Peyer's patch (tissue), 4 donors: Measurements from ENCODE around the gene ABCB8. TPM values are rescaled to one million over a fixed set of nuclear protein-coding genes. Genes with fewer than 3 reads are reported as not detected.

ENCODE experiments used
- DNase-seq, 3 donors: peaks; one replicate each; pipeline ENCODE4 v3.0.0-alpha.2; 2017 to 2019
- H3K27ac ChIP-seq, 4 donors: fragments of 200-600 bp; sonication (generic); one replicate each; pipeline ENCODE4 v1.5.1; 2016 to 2019
- H3K27me3 ChIP-seq, 2 donors: fragments of 200-600 bp; sonication (generic); one replicate each; pipeline ENCODE4 v1.5.1; 2019
- H3K36me3 ChIP-seq, 3 donors: fragments of 200-600 bp; sonication (generic); one replicate each; pipeline ENCODE4 v1.5.1; 2016 to 2019
- H3K4me1 ChIP-seq, 4 donors: fragments of 200-600 bp; sonication (generic); one replicate each; pipeline ENCODE4 v1.5.1; 2016 to 2019
- H3K4me3 ChIP-seq, 4 donors: fragments of 200-600 bp; sonication (generic); 1 replicate in 3 of 4; 2 replicates in 1 of 4; pipeline ENCODE4 v1.5.1; 2016 to 2019; ENCODE audit warnings: mild to moderate bottlenecking in 1 of 4
- H3K9me3 ChIP-seq, 4 donors: fragments of 200-600 bp; sonication (generic); one replicate each; pipeline ENCODE4 v1.5.1; 2016 to 2019; ENCODE audit warnings: mild to moderate bottlenecking in 1 of 4
- CTCF ChIP-seq, 6 experiments: fragments of 450-650 bp in 4 of 6; fragments of 200-600 bp in 2 of 6; sonication (generic) in 1 of 6; IDR thresholded peaks; one replicate each; pipeline ENCODE4 v1.5.1; 2017 to 2019; ENCODE audit warnings: antibody characterized with exemption in 6 of 6, mild to moderate bottlenecking in 3 of 6, moderate library complexity in 1 of 6
- POLR2A ChIP-seq, 2 donors: fragments of 450-650 bp; IDR thresholded peaks; one replicate each; pipeline ENCODE4 v1.5.1; 2017; ENCODE audit warnings: antibody characterized with exemption in 2 of 2, mild to moderate bottlenecking in 2 of 2, moderate library complexity in 2 of 2
- total RNA-seq, 4 donors: library from RNA; depleted of rRNA; stranded (reverse); fragments of >200 nt; gene quantifications; one replicate each; pipeline ENCODE4 v1.1.0, GENCODE V29; 2016

Gene ABCB8
- total RNA-seq, 4 donors from 2014 or later: 23.1 to 79.7 (median 42.7) TPM

- H3K4me3 ChIP-seq: no peak overlapping the region
- no peaks in the 10 kb centered on the region for H3K9me3 ChIP-seq
- H3K27ac ChIP-seq: no peak overlapping the region
- H3K4me1 ChIP-seq: no peaks in the 10 kb centered on the region
- DNase-seq: no peak
- H3K36me3 ChIP-seq: peaks cover 0 to 89% (median 0%) of the 10 kb centered on the region in 3 donors
- H3K27me3 ChIP-seq: no peaks in the 10 kb centered on the region
- TF ChIP-seq POLR2A (IDR thresholded peaks at IDR 0.05) (no peak), CTCF (IDR thresholded peaks at IDR 0.05) (no peak)
Observed at GRCh38 chr7:151068069-151068773, 40.0 kb downstream of the ABCB8 start.

GRCh38 chr7:151069841-151070573, 41.8 kb downstream of the ABCB8 start:
- no peak for TF ChIP-seq POLR2A (IDR thresholded peaks at IDR 0.05)
- TF ChIP-seq CTCF (IDR thresholded peaks at IDR 0.05): no peak

GRCh38 chr7:151070574-151070960, 42.3 kb downstream of the ABCB8 start:
- Histone ChIP-seq H3K27me3 (no peaks in the 10 kb centered on the region), H3K27ac (no peak overlapping the region), H3K9me3 (no peaks in the 10 kb centered on the region), H3K4me3 (no peak overlapping the region), H3K4me1 (no peaks in the 10 kb centered on the region), H3K36me3 (peaks cover 0 to 96% (median 0%) of the 10 kb centered on the region in 3 donors)
- TF ChIP-seq POLR2A (IDR thresholded peaks at IDR 0.05) (no peak), CTCF (IDR thresholded peaks at IDR 0.05) (no peak)
- no peak for DNase-seq

More at GRCh38 chr7:151069841-151070573, 41.8 kb downstream of the ABCB8 start:
- peaks cover 0 to 96% (median 0%) of the 10 kb centered on the region in 3 donors for H3K36me3 ChIP-seq
- DNase-seq: no peak
- H3K4me3 ChIP-seq: no peak overlapping the region
- H3K4me1 ChIP-seq: no peaks in the 10 kb centered on the region
- no peaks in the 10 kb centered on the region for H3K9me3 ChIP-seq
- H3K27me3 ChIP-seq: no peaks in the 10 kb centered on the region
- no peak overlapping the region for H3K27ac ChIP-seq

GRCh38 chr7:151071032-151071866, 43.0 kb downstream of the ABCB8 start:
- Histone ChIP-seq H3K4me3 (no peak overlapping the region), H3K36me3 (peaks cover 0 to 94% (median 0%) of the 10 kb centered on the region in 3 donors), H3K9me3 (no peaks in the 10 kb centered on the region), H3K27me3 (no peaks in the 10 kb centered on the region), H3K4me1 (no peaks in the 10 kb centered on the region), H3K27ac (no peak overlapping the region)
- no peak for DNase-seq
- TF ChIP-seq POLR2A (IDR thresholded peaks at IDR 0.05): no peak

GRCh38 chr7:151073990-151074389, 45.7 kb downstream of the ABCB8 start:
- Histone ChIP-seq H3K27me3 (no peaks in the 10 kb centered on the region), H3K36me3 (peaks cover 0 to 77% (median 0%) of the 10 kb centered on the region in 3 donors), H3K4me1 (peaks cover 0 to 9% (median 2%) of the 10 kb centered on the region in 4 donors), H3K9me3 (no peaks in the 10 kb centered on the region), H3K4me3 (no peak overlapping the region), H3K27ac (no peak overlapping the region)
- no peak for DNase-seq
- TF ChIP-seq POLR2A (IDR thresholded peaks at IDR 0.05): no peak
- no peak for TF ChIP-seq CTCF (IDR thresholded peaks at IDR 0.05)
